CD14-positive monocyte (primary cell): Measurements from ENCODE around the gene LRRIQ1. TPM values are rescaled to one million over a fixed set of nuclear protein-coding genes. Genes with fewer than 3 reads are reported as not detected.

Experiments
- DNase-seq, 3 donors: peaks; one replicate each; pipeline ENCODE4 v3.0.0-alpha.2; 2011 to 2022
- H2AFZ ChIP-seq: 2 replicates; pipeline ENCODE4 v1.6.0; 2012; ENCODE audit warnings: mild to moderate bottlenecking, low read depth, low read length, inconsistent platforms; ENCODE audit not compliant: insufficient read depth, poor library complexity, severe bottlenecking
- H3K27ac ChIP-seq, 2 donors: 1 replicate in 1 of 2; 2 replicates in 1 of 2; pipeline ENCODE4 v1.5.1; 2012 to 2013; ENCODE audit warnings: low read length in 2 of 2, control low read depth in 1 of 2, inconsistent platforms in 1 of 2, low read depth in 1 of 2, mild to moderate bottlenecking in 1 of 2
- H3K27me3 ChIP-seq, 2 donors: one replicate each; pipeline versions ENCODE4 v1.6.0 to v1.6.1; 2011 to 2013; ENCODE audit warnings: low read length in 2 of 2; ENCODE audit not compliant: control insufficient read depth in 2 of 2, insufficient read depth in 2 of 2
- H3K36me3 ChIP-seq, 2 donors: replicated peaks in 1 of 2; 1 replicate in 1 of 2; 2 replicates in 1 of 2; pipeline versions ENCODE4 v1.5.1 to v1.6.1; 2012 to 2013; ENCODE audit warnings: low read length in 2 of 2, control low read depth in 1 of 2, inconsistent platforms in 1 of 2, mild to moderate bottlenecking in 1 of 2; ENCODE audit not compliant: insufficient read depth in 2 of 2, control insufficient read depth in 1 of 2
- H3K4me1 ChIP-seq, 2 donors: 1 replicate in 1 of 2; 2 replicates in 1 of 2; pipeline versions ENCODE4 v1.5.1 to v1.6.1; 2012 to 2013; ENCODE audit warnings: low read length in 2 of 2, control low read depth in 1 of 2, inconsistent platforms in 1 of 2, mild to moderate bottlenecking in 1 of 2, moderate library complexity in 1 of 2; ENCODE audit not compliant: insufficient read depth in 2 of 2, control insufficient read depth in 1 of 2
- H3K4me2 ChIP-seq: replicated peaks from 2 replicates; pipeline ENCODE3; 2012; ENCODE audit warnings: low read length, moderate library complexity, mild to moderate bottlenecking; ENCODE audit not compliant: poor library complexity, severe bottlenecking; ENCODE audit errors: extremely low read depth
- H3K4me3 ChIP-seq, 3 experiments: fragments of 200-600 bp in 1 of 3; sonication (generic) in 1 of 3; replicated peaks in 1 of 3; 1 replicate in 2 of 3; 2 replicates in 1 of 3; pipeline ENCODE4 v1.5.1; 2011 to 2013; ENCODE audit warnings: low read length in 3 of 3, mild to moderate bottlenecking in 3 of 3, control low read depth in 2 of 3, low read depth in 2 of 3, inconsistent platforms in 1 of 3, moderate library complexity in 1 of 3
- H3K79me2 ChIP-seq: 2 replicates; pipeline ENCODE4 v1.6.0; 2012; ENCODE audit warnings: mild to moderate bottlenecking, control low read depth, inconsistent platforms, low read length, moderate library complexity; ENCODE audit not compliant: insufficient read depth
- H3K9ac ChIP-seq: 2 replicates; pipeline ENCODE4 v1.6.0; 2017; ENCODE audit warnings: low read length, mild to moderate bottlenecking; ENCODE audit not compliant: insufficient read depth, poor library complexity, severe bottlenecking
- H3K9me3 ChIP-seq, 2 donors: replicated peaks in 1 of 2; 1 replicate in 1 of 2; 2 replicates in 1 of 2; pipeline versions ENCODE4 v1.5.1 to v1.6.1; 2012 to 2013; ENCODE audit warnings: low read length in 2 of 2, control low read depth in 1 of 2; ENCODE audit not compliant: control insufficient read depth in 1 of 2, insufficient read depth in 1 of 2
- H4K20me1 ChIP-seq: 2 replicates; pipeline ENCODE4 v1.6.0; 2012; ENCODE audit warnings: mild to moderate bottlenecking, low read length, control low read depth, moderate library complexity; ENCODE audit not compliant: insufficient read depth
- H3K27ac Mint-ChIP-seq, 7 donors: one replicate each; pipeline ENCODE4 v1.8.0; 2020; ENCODE audit warnings: mild to moderate bottlenecking in 7 of 7, mixed read lengths in 7 of 7, moderate library complexity in 6 of 7, inconsistent platforms in 2 of 7
- H3K27me3 Mint-ChIP-seq, 3 donors: one replicate each; pipeline ENCODE4 v1.8.0; 2021 to 2022; ENCODE audit warnings: low read depth in 3 of 3, mild to moderate bottlenecking in 3 of 3, mixed read lengths in 3 of 3, moderate library complexity in 3 of 3, inconsistent platforms in 1 of 3
- H3K36me3 Mint-ChIP-seq, 2 donors: one replicate each; pipeline ENCODE4 v1.8.0; 2020; ENCODE audit warnings: mixed read lengths in 2 of 2, inconsistent platforms in 1 of 2, mild to moderate bottlenecking in 1 of 2
- H3K4me1 Mint-ChIP-seq: one replicate; pipeline ENCODE4 v1.8.0; 2020; ENCODE audit warnings: mild to moderate bottlenecking, mixed read lengths
- H3K4me3 Mint-ChIP-seq, 2 donors: one replicate each; pipeline ENCODE4 v1.8.0; 2020; ENCODE audit warnings: mild to moderate bottlenecking in 2 of 2, mixed read lengths in 2 of 2, moderate library complexity in 1 of 2
- H3K9me3 Mint-ChIP-seq, 7 donors: one replicate each; pipeline ENCODE4 v1.8.0; 2020 to 2022; ENCODE audit warnings: mixed read lengths in 7 of 7, mild to moderate bottlenecking in 6 of 7, moderate library complexity in 6 of 7, inconsistent platforms in 2 of 7
- WGBS: methylation state at CpG from one replicate; pipeline ENCODE4 v1.1.5; 2013; ENCODE audit warnings: missing lambda C conversion rate; ENCODE audit not compliant: insufficient coverage; 5-methylcytosine and 5-hydroxymethylcytosine counted together
- intact Hi-C, 2 donors: fragments of 100-400 bp; cut with micrococcal nuclease; formaldehyde crosslinking; loops; one replicate each; pipeline versions ENCODE4 v1.15.0 to v1.15.1; 2023
- polyA plus RNA-seq, 3 donors: library from polyadenylated mRNA; depleted of rRNA in 1 of 3; unstranded in 2 of 3; stranded (reverse) in 1 of 3; fragments of 300-500 nt in 2 of 3; fragments of >200 nt in 1 of 3; fragmentation: Illumina TruSeq in 2 of 3; gene quantifications; 1 replicate in 2 of 3; 2 replicates in 1 of 3; pipeline ENCODE4 v1.2.3, GENCODE V29; 2012 to 2021
- TF ChIP-seq, protein P1 (sequence below): fragments of 200-600 bp; IDR thresholded peaks from one replicate; pipeline ENCODE4 v1.8.0; 2022; ENCODE audit warnings: antibody characterized with exemption, mild to moderate bottlenecking

Gene LRRIQ1
- polyA plus RNA-seq, 3 donors: not detected

DNA sequence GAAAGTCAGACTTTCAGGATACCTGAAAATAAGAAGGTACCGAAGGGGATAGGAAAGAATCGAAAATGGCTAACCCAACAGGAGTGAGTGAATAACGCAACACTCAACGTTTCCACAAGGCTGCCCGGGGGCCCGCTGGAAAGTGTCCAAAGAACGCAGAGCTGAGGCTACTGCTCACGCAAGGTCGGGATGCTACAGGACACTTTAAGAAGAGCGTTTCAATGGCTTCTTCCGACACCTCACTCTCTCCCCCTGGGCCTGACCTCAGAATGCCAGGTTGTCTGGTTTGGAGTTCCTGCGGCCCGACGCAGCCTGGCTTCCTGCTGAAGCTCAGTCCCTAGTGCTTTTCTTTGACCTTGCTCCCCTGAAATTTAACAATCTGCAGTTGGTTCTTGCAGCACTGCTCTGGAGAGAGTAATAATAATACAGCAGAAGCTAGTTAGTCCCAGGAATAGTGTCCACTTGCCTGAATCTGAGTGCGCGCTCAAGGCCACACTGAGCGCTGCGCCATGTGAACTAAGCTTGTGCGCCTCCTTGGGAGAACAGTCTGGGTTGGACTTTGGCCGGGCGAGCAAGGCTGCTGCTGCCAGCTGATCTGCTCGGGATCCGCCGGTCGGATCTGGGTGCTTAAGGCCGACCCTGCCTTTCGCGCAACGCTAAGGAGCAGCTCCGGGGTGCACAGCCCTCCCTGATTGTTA, 241.9 kb downstream of the LRRIQ1 start:
- Histone ChIP-seq H3K4me2 (no peak overlapping the region), H3K36me3 (no peaks in the 10 kb centered on the region), H3K4me1 (peaks cover 0 to 6% of the 10 kb centered on the region in 2 donors), H3K27ac (no peak overlapping the region), H2AFZ (no peak overlapping the region), H3K9ac (no peak overlapping the region), H3K4me3 (no peak overlapping the region), H4K20me1 (no peaks in the 10 kb centered on the region), H3K79me2 (no peaks in the 10 kb centered on the region), H3K9me3 (peaks cover 0 to 33% of the 10 kb centered on the region in 2 donors), H3K27me3 (peaks cover 71 to 99% of the 10 kb centered on the region in 2 donors)
- H3K9me3 Mint-ChIP-seq: peaks cover 0 to 22% (median 11%) of the 10 kb centered on the region in 7 donors
- TF ChIP-seq, protein P1, sequence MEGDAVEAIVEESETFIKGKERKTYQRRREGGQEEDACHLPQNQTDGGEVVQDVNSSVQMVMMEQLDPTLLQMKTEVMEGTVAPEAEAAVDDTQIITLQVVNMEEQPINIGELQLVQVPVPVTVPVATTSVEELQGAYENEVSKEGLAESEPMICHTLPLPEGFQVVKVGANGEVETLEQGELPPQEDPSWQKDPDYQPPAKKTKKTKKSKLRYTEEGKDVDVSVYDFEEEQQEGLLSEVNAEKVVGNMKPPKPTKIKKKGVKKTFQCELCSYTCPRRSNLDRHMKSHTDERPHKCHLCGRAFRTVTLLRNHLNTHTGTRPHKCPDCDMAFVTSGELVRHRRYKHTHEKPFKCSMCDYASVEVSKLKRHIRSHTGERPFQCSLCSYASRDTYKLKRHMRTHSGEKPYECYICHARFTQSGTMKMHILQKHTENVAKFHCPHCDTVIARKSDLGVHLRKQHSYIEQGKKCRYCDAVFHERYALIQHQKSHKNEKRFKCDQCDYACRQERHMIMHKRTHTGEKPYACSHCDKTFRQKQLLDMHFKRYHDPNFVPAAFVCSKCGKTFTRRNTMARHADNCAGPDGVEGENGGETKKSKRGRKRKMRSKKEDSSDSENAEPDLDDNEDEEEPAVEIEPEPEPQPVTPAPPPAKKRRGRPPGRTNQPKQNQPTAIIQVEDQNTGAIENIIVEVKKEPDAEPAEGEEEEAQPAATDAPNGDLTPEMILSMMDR: no peak
- no peak for DNase-seq
- peak overlapping the region in 1 of 2 donors; percentile 67 for H3K4me3 Mint-ChIP-seq
- 13% methylated on average over 30 of the region's 30 CpGs for WGBS
- H3K4me1 Mint-ChIP-seq: peaks cover 12% of the 10 kb centered on the region
- H3K36me3 Mint-ChIP-seq: peaks cover 0 to 3% of the 10 kb centered on the region in 2 donors
- intact Hi-C loops: no loop called here
- no peak overlapping the region for H3K27ac Mint-ChIP-seq
- H3K27me3 Mint-ChIP-seq: peaks cover 83 to 92% (median 91%) of the 10 kb centered on the region in 3 donors

- Histone ChIP-seq H4K20me1 (no peaks in the 10 kb centered on the region), H3K27ac (no peak overlapping the region), H3K4me3 (no peak overlapping the region), H3K36me3 (no peaks in the 10 kb centered on the region), H3K79me2 (no peaks in the 10 kb centered on the region), H3K27me3 (peaks cover 69 to 99% of the 10 kb centered on the region in 2 donors), H3K4me2 (no peak overlapping the region), H3K4me1 (peaks cover 0 to 6% of the 10 kb centered on the region in 2 donors), H3K9ac (no peak overlapping the region), H2AFZ (no peak overlapping the region), H3K9me3 (peaks cover 0 to 25% of the 10 kb centered on the region in 2 donors)
- peaks cover 0 to 20% (median 9%) of the 10 kb centered on the region in 7 donors for H3K9me3 Mint-ChIP-seq
- intact Hi-C loops: no loop called here
- H3K27me3 Mint-ChIP-seq: peaks cover 79 to 90% (median 89%) of the 10 kb centered on the region in 3 donors
- peaks cover 9% of the 10 kb centered on the region for H3K4me1 Mint-ChIP-seq
- no peak for DNase-seq
- peak overlapping the region in 1 of 2 donors; percentile 70 for H3K4me3 Mint-ChIP-seq
- 18% methylated on average over 34 of the region's 37 CpGs for WGBS
- no peak overlapping the region for H3K27ac Mint-ChIP-seq
- peaks cover 0 to 3% of the 10 kb centered on the region in 2 donors for H3K36me3 Mint-ChIP-seq
- TF ChIP-seq, protein P1: no peak
These were observed 242.7 kb downstream of the LRRIQ1 start for GRCh38 chr12:85278598-85279448.
